NCI-H69 (cell line): ENCODE measurements around the gene ALOX12B.
A peak's percentile ranks its signal among the peaks of the same experiment; 100 is the strongest.
"Not testable (repeated sequence)": the region's sequence is repeated elsewhere in the genome, so short reads cannot be mapped to it uniquely, and the experiment has no call there.

Experiments used
- DNase-seq: peaks from one replicate; lab custom pipeline; 2025; lab: John Stamatoyannopoulos, UW

ALOX12B gene

GRCh38 chr17:8063761-8064534 is 23.6 kb downstream of the ALOX12B start:
- peak; percentile 9 for DNase-seq

- DNase-seq = peak; percentile 68
Observed at GRCh38 chr17:8062807-8063483, 24.6 kb downstream of the ALOX12B start.

- no peak for DNase-seq
Observed at GRCh38 chr17:8062435-8062806, 25.1 kb downstream of the ALOX12B start.

GRCh38 chr17:8061851-8062250 is 25.7 kb downstream of the ALOX12B start:
- DNase-seq = not testable (repeated sequence)

- DNase-seq = peak; percentile 72
Observed at GRCh38 chr17:8060274-8060673, 27.2 kb downstream of the ALOX12B start.

GRCh38 chr17:8059131-8059530 is 28.4 kb downstream of the ALOX12B start:
- peak; percentile 40 for DNase-seq

GRCh38 chr17:8057691-8058114 is 29.8 kb downstream of the ALOX12B start:
- DNase-seq = peak; percentile 70

- no peak for DNase-seq
Observed at GRCh38 chr17:8056976-8057625, 30.4 kb downstream of the ALOX12B start.

GRCh38 chr17:8056232-8056975 is 31.1 kb downstream of the ALOX12B start:
- no peak for DNase-seq

GRCh38 chr17:8055851-8056231 is 31.7 kb downstream of the ALOX12B start:
- no peak for DNase-seq

- no peak for DNase-seq
Observed at GRCh38 chr17:8053600-8053999, 33.9 kb downstream of the ALOX12B start.

- DNase-seq = no peak
Observed at GRCh38 chr17:8052256-8053252, 35.0 kb downstream of the ALOX12B start.

- no peak for DNase-seq
Observed at GRCh38 chr17:8051831-8052230, 35.7 kb downstream of the ALOX12B start.

GRCh38 chr17:8048736-8049135 is 38.8 kb downstream of the ALOX12B start:
- DNase-seq = no peak

GRCh38 chr17:8048236-8048635 is 39.3 kb downstream of the ALOX12B start:
- no peak for DNase-seq

GRCh38 chr17:8047769-8048110 is 39.8 kb downstream of the ALOX12B start:
- no peak for DNase-seq

- no peak for DNase-seq
Observed at GRCh38 chr17:8046929-8047768, 40.4 kb downstream of the ALOX12B start.

GRCh38 chr17:8046306-8046928 is 41.1 kb downstream of the ALOX12B start:
- no peak for DNase-seq
